ENCODE measurements around the gene SPECC1.

- no peak for TF ChIP-seq CTCF (CRISPR knock-in tag; IDR thresholded peaks at IDR 0.05)
- no peak for TF ChIP-seq CHD4 (IDR thresholded peaks at IDR 0.05; ENCODE audit: borderline replicate concordance, low read length)
These were observed 99.9 kb downstream of the SPECC1 start for GRCh38 chr17:20109076-20109475.
